ENCODE measurements around the gene GPR4.

DNA sequence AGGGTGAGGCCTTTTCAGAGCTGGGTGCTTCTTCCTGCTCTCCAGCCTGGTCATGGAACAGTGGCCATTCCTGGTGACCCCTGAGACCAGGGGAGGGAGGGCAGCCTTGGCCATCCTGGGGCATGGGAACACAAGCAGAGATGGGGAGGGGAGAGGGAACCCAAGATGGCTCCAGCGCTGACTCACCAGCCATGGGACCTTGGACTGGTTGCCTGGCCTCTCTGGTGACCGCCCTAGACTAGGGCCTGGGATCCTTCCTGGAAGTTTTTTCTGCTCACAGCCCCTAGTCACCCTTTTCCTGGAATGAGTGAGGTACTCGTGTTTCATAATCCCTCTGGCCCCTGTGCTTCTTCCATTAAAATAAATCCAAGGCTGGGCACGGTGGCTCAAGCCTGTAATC, 14.1 kb downstream of the GPR4 start:
- TF ChIP-seq POLR2A (IDR thresholded peaks at IDR 0.05; ENCODE audit: low read depth, low read length) (no peak), POLR2AphosphoS5 (IDR thresholded peaks at IDR 0.05; ENCODE audit: low read depth, low read length) (no peak)
